HG03064 (cell line): ENCODE measurements around the gene FAM193A.
"Not testable (repeated sequence)": the region's sequence is repeated elsewhere in the genome, so short reads cannot be mapped to it uniquely, and the experiment has no call there.

Source experiments
- ATAC-seq: cut with Tn5 transposase; IDR thresholded peaks from one replicate; pipeline ENCODE4 v1.9.1; 2021; ENCODE audit warnings: low read depth; ENCODE audit not compliant: unreplicated experiment

Gene FAM193A

DNA sequence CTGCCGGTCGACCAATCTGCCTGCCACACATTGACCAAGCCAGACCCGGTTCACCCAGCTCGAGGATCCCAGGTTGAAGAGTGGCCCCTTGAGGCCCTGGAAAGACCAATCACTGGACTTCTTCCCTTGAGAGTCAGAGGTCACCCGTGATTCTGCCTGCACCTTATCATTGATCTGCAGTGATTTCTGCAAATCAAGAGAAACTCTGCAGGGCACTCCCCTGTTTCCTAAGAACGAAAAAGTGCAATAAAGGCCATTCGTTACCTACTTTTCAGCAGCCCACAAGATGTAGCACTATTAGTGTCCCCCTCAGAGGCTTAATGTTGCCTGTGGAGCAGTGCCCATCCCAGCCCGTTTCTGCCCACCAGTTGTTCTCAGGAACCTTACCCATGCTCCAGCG is 22.3 kb upstream of the FAM193A start:
- ATAC-seq, result not testable (repeated sequence)

DNA sequence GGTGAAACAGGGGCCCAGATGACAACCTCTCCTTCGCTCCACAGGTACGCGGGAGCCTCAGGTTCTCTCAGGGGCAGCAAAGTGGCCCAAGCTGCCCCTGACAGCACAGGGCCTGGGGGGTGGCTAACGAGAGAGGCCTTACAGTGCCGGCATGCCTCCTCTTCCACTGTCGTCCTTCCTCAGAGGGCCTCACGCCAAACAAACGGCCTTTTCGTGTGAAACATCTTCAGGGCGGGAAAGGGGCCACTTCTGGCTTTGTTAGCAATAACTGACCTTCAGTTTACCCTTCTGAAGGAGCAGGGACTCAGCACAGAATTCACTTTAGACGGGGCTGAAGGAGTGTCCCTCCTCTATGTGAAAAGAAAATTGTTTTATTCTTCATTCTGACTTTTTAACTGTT is 21.5 kb upstream of the FAM193A start:
- not testable (repeated sequence) for ATAC-seq

DNA sequence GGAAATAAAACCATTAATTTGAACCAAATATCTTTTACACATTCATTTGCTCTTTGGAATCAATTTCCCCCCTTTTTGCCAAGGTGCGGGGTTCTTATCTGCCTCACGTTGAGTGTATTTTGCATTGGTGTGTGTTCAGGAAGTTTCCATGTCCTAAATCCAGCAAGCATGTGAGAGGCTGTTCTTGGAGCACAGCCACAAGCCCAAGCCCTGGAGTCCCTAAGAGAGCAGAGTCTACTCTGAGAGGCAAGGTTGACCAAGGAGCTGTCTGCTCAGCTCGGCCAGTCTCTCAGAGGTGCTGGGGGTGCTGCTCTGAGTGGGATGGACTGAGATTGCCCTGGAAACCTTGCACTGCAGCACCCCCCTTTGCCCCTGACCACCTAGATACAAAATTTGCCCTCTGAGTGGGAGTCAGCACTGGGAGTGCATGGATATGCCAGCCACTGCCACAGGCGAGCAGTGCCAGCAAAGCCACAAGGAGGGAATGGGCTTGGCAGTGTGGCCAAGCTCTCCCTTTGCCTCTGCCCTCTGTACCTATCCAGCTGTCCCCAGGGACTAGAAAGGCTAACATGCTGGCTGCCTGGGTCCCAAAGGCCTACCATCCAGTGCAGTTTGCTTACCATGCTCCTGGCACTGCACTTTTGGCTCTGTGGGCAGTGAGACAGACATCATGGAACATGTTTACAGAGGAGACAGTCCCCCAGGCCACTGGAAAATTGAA is 20.5 kb upstream of the FAM193A start:
- no peak for ATAC-seq

DNA sequence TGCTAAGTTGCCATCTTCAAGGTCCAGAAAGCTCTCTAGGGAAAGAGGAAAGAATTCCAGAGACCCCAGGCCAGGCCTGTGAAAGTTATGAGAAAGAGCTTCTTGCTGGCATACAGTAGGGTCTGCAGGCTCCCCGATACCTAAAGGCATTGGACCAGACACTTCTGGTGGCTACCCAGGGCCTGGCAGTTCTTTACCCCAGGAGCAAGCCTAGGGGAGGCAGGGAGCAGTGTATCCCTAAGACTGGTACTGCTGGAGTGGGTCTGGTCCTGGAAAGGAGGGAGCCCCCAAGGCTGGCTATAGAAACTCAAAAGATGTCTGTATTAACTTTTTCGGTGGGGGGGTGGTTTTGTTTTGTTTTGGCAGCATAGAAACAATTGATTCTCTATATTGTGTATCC is 19.8 kb upstream of the FAM193A start:
- no peak for ATAC-seq

DNA sequence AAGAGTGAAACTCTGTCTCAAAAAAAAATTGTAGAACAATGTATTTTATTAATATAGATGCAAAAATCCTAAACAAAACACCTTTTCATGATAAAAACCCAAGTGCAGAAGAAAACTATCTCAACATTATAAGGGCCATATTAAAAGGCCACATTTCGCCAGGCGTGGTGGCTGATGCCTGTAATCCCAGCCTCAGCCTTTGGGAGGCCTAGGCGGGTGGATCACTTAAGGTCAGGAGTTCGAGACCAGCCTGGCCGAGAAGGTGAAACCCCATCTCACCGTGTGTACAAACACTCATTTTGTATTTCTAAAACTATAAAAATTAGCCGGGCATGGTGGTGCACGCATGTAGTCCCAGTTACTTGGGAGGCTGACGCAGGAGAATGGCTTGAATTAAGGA is 9.9 kb upstream of the FAM193A start:
- no peak for ATAC-seq

DNA sequence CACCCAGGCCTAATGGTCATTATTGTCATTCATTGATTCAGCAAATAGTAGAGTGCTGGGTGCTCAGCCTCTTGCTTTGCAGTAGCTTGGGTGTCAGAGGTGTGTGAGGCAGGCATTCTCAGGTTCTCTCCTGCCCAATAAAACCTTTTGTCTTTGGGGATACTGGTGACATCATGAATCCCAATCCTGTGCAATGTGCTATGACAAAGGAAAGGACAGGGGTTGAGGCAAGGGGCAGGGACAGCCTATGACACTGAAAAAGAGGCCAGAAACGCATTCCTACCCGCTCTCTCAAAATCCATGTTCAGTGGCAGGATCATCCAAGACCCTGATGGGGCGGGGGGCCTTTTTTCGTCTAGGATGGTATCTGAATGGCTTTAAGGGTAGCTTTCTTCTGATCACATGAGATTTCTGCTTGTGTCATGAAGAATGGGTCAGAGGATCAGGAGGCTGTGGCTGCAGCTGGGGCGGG is 1.5 kb upstream of the FAM193A start:
- ATAC-seq, result no peak

DNA sequence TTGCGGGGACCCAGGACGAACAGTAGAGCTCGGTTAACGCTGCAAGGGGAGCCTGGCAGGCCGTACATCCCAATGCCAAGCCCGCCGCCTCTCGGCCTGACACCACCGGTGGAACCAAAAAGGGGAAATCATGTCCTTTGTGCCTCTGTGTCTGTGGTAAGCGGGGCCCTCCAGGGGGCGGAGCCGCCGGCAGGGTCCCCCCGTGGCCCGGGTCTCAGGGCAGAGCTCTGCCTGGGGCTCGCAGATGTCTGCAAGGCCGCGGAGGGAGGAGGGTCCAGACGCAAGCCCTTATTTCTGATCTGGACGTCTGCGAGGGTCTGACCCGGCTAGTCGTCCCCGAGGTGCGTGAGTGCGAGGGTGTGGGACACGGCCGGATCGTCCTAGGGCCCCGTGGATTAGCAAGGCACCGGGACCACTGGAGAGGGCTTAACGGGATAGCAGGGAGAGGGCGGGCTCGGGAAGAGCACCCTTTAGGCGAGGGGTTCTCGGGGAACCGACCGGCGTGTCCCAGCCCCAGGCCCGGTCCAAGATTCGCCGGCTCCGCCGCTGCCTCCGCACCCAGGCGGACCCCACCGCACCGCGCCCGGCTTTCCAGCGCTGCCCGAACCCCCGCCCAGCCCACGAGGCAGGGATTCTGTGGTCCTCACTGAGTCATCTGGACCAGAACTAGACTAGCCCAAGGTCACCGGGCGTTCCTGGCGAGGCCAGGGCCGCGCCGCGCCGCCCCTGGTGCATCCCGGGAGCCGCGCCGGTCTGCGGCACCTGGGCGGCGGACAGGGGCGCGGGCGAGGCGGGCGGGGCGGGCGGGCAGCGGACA is 863 bp upstream of the FAM193A start:
- peak; percentile 7 for ATAC-seq

DNA sequence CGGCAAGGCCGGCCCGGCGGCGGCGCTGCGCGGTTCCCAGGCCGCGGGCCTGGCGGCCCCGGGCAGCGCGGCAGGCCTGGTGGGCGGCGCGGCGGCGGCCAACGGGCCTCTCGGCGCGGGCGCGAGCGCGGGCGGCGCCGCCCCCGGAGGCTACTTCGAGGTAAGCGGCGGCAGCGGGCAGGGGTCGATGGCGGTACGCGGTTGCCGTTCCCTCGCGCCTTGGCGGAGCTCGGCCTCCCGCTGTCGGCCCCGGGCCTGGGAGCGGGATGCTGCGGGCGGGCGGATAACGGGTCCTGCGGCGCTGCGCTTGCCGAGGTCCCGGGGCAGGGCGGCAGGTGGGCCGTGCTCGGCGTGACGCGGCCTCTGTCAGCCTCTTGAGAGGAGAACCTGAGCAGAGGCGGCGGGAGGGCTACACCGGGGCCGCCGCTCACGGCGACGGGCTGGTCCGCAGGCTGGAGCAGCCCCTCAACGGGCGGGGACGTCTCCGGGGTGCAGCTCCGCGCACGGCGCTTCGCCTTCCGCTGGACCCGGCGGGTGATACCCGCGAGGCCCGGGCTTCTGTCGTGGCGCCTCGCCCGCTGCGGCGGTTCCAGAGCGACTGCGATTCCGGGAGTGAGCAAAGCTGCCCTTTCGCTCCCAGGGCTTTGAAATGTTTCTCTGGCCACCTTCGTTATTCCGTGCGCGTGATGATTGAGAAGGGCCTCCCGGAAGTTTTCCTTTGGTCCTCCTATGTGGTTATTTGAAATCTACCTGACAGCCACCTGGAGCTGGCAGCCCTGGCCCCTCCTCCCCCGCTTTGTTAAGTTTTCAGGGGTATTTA is 774 bp downstream of the FAM193A start:
- ATAC-seq, result peak; percentile 33

DNA sequence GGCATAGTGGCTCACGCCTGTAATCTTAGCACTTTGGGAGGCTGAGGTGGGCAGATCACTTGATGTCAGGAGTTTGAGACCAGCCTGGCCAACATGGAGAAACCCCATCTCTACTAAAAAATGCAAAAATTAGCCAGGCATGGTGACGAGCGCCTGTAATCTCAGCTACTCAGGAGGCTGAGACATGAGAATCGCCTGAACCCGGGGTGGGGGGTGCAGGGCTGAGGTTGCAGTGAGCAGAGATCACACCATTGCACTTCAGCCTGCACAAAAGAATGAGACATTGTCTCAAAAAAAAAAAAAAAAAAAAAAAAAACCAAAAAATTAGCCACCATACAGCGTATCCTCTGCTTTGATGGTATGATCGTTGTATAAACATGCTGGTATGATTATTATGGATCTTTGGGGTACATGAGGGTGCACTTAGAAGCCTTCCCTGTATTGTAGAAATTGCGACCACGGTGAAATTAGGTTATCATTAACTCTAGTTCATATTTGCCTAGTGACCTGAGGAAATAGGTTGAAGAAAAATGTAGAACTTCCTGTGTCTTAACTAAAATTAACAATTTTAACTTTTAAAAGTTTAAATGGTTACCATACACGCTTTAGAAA is 7.2 kb downstream of the FAM193A start:
- not testable (repeated sequence) for ATAC-seq

DNA sequence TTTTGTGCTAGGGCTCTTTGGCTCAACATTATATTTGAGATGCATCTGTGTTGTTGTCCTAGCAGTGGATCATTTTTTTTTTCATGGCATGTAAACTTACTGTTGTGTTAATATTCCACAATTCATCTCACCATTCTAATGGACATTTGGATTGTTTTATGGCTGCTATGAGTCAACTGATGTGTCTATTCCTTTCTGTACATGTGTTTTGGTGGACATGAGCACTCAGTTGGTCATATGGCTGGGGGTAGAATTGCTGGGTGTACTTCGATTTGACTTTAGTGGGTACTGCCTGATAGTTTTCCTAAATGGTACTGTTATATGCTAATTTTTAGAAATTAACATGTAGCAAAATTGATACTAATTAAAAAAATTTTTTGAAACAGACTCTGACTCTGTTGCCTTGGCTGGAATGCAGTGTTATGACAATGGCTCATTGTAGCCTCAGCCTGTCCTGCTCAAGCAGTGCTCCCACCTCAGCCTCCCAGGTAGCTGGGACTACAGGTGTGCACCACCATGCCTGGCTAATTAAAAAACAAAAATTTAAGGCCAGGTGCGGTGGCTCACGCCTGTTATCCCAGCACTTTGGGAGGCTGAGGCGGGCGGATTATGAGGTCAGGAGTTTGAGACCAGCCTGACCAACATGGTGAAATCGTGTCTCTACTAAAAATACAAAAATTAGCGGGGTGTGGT is 9.0 kb downstream of the FAM193A start:
- no peak for ATAC-seq

DNA sequence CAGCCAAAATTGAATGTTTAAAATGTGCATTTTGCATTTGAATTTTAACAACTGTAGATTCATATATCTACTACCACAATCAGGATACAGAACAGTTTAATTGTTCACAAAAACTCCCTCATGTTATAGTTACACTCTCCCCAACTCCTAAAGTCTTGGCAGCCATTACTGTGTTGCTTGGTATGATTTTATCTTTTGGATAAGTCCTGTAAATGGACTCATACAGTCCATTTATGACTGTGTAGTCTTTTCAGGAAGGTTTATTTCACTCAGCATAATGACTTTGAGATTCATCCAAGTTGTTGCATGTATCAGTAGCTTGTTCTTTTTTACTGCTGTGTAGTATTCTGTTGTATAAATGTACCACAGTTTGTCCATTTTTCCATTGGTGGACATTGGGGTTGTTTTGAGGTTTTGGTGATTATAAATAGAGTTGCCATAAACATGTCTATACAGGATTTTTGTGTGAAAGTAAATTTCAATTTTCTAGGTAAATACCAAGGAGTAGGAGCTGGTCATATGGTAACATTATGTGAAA is 9.9 kb downstream of the FAM193A start:
- ATAC-seq, result no peak

DNA sequence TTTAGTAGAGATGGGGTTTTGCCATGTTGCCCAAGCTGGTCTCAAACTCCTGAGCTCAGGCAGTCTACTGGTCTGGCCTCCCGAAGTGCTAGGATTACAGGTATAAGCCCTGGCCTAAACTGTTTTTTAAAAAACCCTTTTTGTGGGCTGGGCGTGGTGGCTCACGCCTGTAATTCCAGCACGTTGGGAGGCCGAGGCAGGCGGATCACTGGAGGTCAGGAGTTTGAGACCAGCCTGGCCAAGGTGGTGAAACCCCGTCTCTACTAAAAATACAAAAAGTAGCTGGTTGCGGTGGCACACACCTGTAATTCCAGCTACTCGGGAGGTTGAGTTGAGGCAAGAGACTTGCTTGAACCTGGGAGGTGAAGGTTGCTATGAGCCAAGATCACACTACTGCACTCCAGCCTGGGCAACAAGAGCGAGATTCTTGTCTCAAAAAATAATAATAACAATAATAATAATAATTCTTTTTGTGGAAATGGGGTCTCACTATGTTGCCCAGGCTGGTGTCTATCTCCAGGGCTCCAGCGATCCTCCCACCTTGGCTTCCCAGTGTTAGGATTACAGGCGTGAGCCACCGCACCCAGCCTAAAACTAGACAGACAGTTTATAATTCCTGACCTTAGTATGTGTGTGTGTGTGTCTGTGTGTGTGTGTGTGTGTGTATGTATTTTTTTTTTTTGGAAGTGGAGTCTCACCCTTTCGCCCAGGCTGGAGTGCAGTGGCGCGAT is 10.7 kb downstream of the FAM193A start:
- ATAC-seq, result not testable (repeated sequence)

DNA sequence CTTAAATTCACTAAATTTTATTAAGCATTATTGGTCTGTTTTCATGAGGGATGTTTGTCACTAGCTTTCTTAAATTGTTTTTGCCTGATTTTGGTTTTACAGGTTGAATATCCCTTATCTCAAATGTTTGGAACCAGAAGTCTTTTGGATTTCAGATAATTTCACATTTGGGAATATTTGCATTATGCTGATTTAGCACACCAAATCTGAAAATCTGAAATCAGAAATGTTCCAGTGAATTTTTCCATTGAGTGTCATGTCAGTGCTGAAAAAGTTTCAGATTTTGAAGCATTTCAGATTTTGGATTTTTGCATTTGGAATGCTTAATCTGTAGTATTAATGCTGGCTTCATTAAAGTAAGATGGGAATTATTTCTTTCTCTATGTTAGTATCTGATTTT is 14.7 kb downstream of the FAM193A start:
- no peak for ATAC-seq

DNA sequence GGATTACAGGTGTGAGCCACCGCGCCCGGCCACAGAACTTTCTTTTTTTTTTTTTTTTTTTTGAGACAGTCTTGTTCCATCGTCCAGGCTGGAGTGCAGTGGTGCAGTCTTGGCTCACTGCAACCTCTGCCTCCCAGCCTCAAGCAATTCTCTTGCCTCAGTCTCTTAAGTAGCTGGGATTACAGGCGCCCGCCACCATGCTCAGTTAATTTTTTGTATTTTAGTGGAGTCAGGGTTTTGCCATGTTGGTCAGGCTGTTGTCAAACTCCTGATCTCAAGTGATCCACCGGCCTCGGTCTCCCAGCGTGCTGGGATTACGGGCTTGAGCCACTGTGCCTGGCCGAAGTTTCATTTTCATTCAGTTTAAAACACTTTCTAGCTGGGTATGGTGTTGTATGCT is 16.4 kb downstream of the FAM193A start:
- no peak for ATAC-seq

DNA sequence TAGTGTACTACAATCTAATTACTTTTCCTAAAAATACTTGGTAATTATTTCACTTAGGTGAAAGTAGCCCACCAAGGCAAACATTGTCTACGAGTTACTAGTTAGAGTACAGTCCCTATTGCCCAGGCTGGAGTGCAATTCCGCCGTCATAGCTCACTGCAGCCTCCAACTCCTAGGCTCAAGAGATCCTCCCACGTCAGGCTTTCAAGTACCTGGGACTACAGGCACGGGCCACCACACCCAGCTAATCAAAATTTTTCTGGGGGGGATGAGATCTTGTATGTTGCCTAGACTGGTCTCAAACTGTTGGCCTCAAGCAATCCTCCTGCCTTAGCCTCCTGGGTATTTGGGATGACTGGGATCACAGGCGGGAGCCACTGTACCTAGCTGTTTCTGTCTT is 21.9 kb downstream of the FAM193A start:
- no peak for ATAC-seq

DNA sequence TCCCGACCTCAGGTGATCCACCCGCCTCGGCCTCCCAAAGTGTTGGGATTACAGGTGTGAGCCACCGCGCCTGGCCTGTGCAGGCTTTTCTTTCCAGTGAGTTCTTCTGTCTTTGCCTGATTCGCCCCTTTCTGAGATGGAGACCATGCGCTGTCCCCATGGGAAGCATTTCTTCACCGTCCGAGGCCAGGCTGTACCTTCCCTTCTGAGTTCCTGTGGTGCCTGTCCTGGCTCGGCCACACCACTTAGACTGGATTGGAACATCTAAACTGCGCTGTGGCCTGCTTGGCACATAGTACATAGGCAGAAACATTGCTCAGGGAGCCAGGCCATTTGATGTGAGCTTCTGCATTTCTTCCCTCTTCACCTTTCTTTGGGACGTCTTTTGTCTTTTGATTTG is 23.7 kb downstream of the FAM193A start:
- ATAC-seq, result no peak

DNA sequence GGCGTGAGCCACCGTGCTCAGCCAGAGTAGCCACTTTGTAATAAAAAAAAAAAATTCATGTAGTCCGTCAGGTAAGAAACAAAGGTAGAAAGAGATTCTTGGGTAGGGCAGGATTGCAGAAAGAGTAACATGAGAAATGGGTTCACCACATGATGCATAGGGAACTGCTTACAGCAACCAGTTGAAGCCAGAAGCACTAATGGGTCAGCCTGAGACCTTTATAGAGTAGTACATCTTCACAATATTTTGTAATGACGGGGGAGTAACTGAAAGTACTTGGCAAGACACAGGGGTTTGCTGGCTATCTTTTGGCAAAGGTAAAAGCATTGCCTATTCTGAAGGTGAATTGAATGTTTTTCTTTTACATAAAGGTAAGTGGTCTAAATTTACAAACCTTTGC is 29.1 kb downstream of the FAM193A start:
- no peak for ATAC-seq

DNA sequence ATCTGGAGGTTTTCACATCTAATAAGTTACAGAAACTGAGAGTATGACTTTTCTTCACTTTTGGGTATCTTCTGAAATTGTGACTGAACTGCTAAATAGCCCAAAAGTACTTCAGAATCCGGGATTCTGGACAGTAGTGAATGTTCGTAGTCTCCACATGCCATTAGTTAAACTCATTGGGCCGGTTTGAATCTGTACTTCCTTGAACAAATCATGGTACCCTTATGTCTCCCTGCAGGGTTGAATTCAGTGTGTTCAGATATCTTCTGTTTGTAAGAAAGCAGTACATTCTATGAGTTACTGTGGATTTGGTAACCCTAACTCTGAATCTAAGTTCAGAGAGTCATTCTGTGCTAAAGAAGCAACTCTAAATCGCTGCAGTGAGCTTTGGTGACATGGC is 33.6 kb downstream of the FAM193A start:
- ATAC-seq, result no peak

DNA sequence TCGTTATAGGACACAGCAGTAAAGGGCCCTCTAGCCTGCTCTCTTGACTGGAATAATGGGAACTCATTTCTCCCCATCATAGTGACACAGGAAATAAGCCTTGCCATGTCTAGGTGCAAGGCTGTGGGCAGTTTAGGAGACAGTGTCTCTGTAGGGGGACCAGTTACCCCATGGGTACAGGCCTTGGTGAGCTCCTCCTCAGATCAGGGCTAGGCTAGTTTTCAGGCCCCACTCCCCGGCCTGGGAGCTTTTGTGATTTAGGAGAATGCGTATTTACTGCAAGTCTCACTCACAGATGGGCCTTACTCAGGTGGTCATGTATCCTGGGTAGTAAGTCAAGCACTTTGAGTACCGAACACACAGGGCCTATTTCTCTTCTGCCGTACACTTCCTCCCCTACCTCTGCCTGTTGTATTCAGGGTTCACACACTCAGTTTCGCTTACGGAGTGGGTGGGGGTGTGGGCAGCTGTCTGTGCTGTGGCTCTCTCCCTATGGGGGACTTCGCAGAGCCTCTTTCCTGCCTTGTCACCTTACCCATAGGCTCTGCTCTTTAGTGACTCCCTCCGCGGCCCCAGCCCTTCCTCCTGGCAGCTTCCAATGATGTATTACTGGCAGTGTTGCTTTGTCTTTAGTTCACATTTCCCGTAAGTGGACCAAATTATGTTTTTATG is 34.2 kb downstream of the FAM193A start:
- ATAC-seq, result peak; percentile 88
